Loucy (cell line): Measurements from ENCODE around the gene TAOK2.

Experiments used
- H2AFZ ChIP-seq: fragments of 200-600 bp; sonication (generic); 2 replicates; pipeline ENCODE4 v1.6.0; 2016; ENCODE audit warnings: antibody characterized with exemption, mild to moderate bottlenecking, low read length, moderate library complexity
- H3F3A ChIP-seq: fragments of 200-600 bp; 2 replicates; pipeline ENCODE4 v1.6.0; 2016; ENCODE audit warnings: antibody characterized with exemption, low read depth, mild to moderate bottlenecking
- H3K27me3 ChIP-seq: fragments of 200-600 bp; sonication (generic); 2 replicates; pipeline ENCODE4 v1.6.1; 2014; ENCODE audit warnings: low read length, mild to moderate bottlenecking; ENCODE audit not compliant: insufficient read depth, poor library complexity, severe bottlenecking
- H3K36me3 ChIP-seq: fragments of 200-600 bp; sonication (generic); 2 replicates; pipeline ENCODE4 v1.6.1; 2016; ENCODE audit warnings: low read length; ENCODE audit not compliant: insufficient read depth
- H3K4me1 ChIP-seq: fragments of 200-600 bp; sonication (generic); 2 replicates; pipeline ENCODE4 v1.5.1; 2014; ENCODE audit warnings: low read length, mild to moderate bottlenecking; ENCODE audit not compliant: insufficient read depth, poor library complexity, severe bottlenecking
- H3K4me2 ChIP-seq: fragments of 200-600 bp; sonication (generic); 2 replicates; pipeline ENCODE4 v1.6.0; 2014; ENCODE audit warnings: antibody characterized with exemption, low read length, low read depth, mild to moderate bottlenecking; ENCODE audit not compliant: poor library complexity, severe bottlenecking
- H3K4me3 ChIP-seq: fragments of 200-600 bp; sonication (generic); 2 replicates; pipeline ENCODE4 v1.5.1; 2014; ENCODE audit warnings: low read length, mild to moderate bottlenecking, mixed read lengths; ENCODE audit not compliant: poor library complexity, severe bottlenecking
- H3K79me2 ChIP-seq: fragments of 200-600 bp; sonication (generic); 2 replicates; pipeline ENCODE4 v1.6.1; 2014; ENCODE audit warnings: low read length; ENCODE audit not compliant: insufficient read depth
- H3K9ac ChIP-seq: fragments of 200-600 bp; sonication (generic); 2 replicates; pipeline ENCODE4 v1.6.0; 2014; ENCODE audit warnings: mild to moderate bottlenecking, low read depth, low read length, moderate library complexity; ENCODE audit not compliant: poor library complexity, severe bottlenecking
- H3K9me2 ChIP-seq: fragments of 200-600 bp; sonication (generic); replicated peaks from 2 replicates; pipeline ENCODE4 v1.6.1; 2016; ENCODE audit warnings: low read depth, low read length, mixed read lengths
- H3K9me3 ChIP-seq: fragments of 200-600 bp; sonication (generic); 2 replicates; pipeline ENCODE4 v1.6.1; 2014; ENCODE audit warnings: mild to moderate bottlenecking, antibody characterized with exemption, low read length, low read depth; ENCODE audit not compliant: insufficient read depth
- H4K20me1 ChIP-seq: fragments of 200-600 bp; sonication (generic); 2 replicates; pipeline ENCODE4 v1.6.0; 2014; ENCODE audit warnings: antibody characterized with exemption, low read length, mild to moderate bottlenecking; ENCODE audit not compliant: insufficient read depth, poor library complexity, severe bottlenecking
- CTCF ChIP-seq: fragments of 200-600 bp; sonication (generic); conservative IDR thresholded peaks from 2 replicates; pipeline ENCODE4 v1.5.1; 2014; ENCODE audit warnings: mild to moderate bottlenecking, antibody characterized with exemption, low read length
- EZH2phosphoT487 ChIP-seq: fragments of 200-600 bp; IDR thresholded peaks from 2 replicates; pipeline ENCODE4 v1.6.1; 2018; ENCODE audit warnings: antibody characterized with exemption, mild to moderate bottlenecking, moderate library complexity, borderline replicate concordance

Gene TAOK2

GRCh38 chr16:30018731-30019158 is 45.1 kb downstream of the TAOK2 start:
- H3K9me3 ChIP-seq, result no peaks in the 10 kb centered on the region
- H3K4me3 ChIP-seq, result no peak overlapping the region
- H2AFZ ChIP-seq, result no peak overlapping the region
- no peaks in the 10 kb centered on the region for H4K20me1 ChIP-seq
- H3K79me2 ChIP-seq, result no peaks in the 10 kb centered on the region
- peaks cover 4% of the 10 kb centered on the region for H3K4me1 ChIP-seq
- H3K9me2 ChIP-seq, result no peaks in the 10 kb centered on the region
- H3K27me3 ChIP-seq, result no peaks in the 10 kb centered on the region
- TF ChIP-seq EZH2phosphoT487 (no peak), CTCF (no peak)
- no peak overlapping the region for H3K4me2 ChIP-seq
- no peaks in the 10 kb centered on the region for H3F3A ChIP-seq
- H3K36me3 ChIP-seq, result no peaks in the 10 kb centered on the region
- no peak overlapping the region for H3K9ac ChIP-seq

- Histone ChIP-seq H4K20me1 (no peaks in the 10 kb centered on the region), H3K79me2 (no peaks in the 10 kb centered on the region), H3K9me3 (no peaks in the 10 kb centered on the region), H3K27me3 (no peaks in the 10 kb centered on the region), H3K9me2 (no peaks in the 10 kb centered on the region), H3K4me1 (peaks cover 4% of the 10 kb centered on the region), H2AFZ (no peak within 1 kb of the TSS), H3K4me2 (no peak within 1 kb of the TSS), H3F3A (no peaks in the 10 kb centered on the region), H3K36me3 (no peaks in the 10 kb centered on the region), H3K9ac (no peak within 1 kb of the TSS), H3K4me3 (no peak within 1 kb of the TSS)
- TF ChIP-seq EZH2phosphoT487 (no peak), CTCF (no peak)
These were observed 49.2 kb downstream of the TAOK2 start, which contains the start of gene C16orf92 for GRCh38 chr16:30022887-30023286. Gene C16orf92, plus strand, starts transcription at chr16:30023198. Its CDS starts 143 bp downstream, at chr16:30023341.

- H4K20me1 ChIP-seq, result no peaks in the 10 kb centered on the region
- no peaks in the 10 kb centered on the region for H3K36me3 ChIP-seq
- H3K4me2 ChIP-seq, result no peak overlapping the region
- H3K9ac ChIP-seq, result no peak overlapping the region
- no peaks in the 10 kb centered on the region for H3K9me2 ChIP-seq
- H3F3A ChIP-seq, result no peaks in the 10 kb centered on the region
- H3K27me3 ChIP-seq, result no peaks in the 10 kb centered on the region
- H3K4me1 ChIP-seq, result peaks cover 4% of the 10 kb centered on the region
- H3K4me3 ChIP-seq, result no peak overlapping the region
- H3K79me2 ChIP-seq, result no peaks in the 10 kb centered on the region
- H3K9me3 ChIP-seq, result no peaks in the 10 kb centered on the region
- TF ChIP-seq CTCF (no peak), EZH2phosphoT487 (no peak)
- H2AFZ ChIP-seq, result no peak overlapping the region
These were observed 49.9 kb downstream of the TAOK2 start for GRCh38 chr16:30023586-30023985.
